HEK293T (cell line): ENCODE results near the gene EREG.

Experiments used
- CTCF ChIA-PET: fragments of 350-600 bp; formaldehyde crosslinking; extraction: SDS; loops from one replicate; lab custom pipeline; 2021; ENCODE audit warnings: antibody characterized with exemption, inconsistent platforms; lab: Yijun Ruan, JAX
- POLR2A ChIA-PET: fragments of 350-600 bp; formaldehyde crosslinking; extraction: SDS; loops from one replicate; lab custom pipeline; 2020; ENCODE audit warnings: antibody characterized with exemption, inconsistent platforms; lab: Yijun Ruan, JAX
- DNase-seq: peaks from one replicate; pipeline ENCODE4 v3.0.0; 2012; ENCODE audit warnings: mixed read lengths; ENCODE audit errors: extremely low spot score
- ARNT ChIP-seq: fragments of 450-650 bp; IDR thresholded peaks from 2 replicates; pipeline ENCODE4 v1.6.1; 2017; ENCODE audit warnings: mild to moderate bottlenecking
- BHLHE40 ChIP-seq: fragments of 450-650 bp; IDR thresholded peaks from 2 replicates; pipeline ENCODE4 v1.6.1; 2016; ENCODE audit warnings: mild to moderate bottlenecking, moderate library complexity, borderline replicate concordance
- CTBP1 ChIP-seq: fragments of 450-650 bp; IDR thresholded peaks from 2 replicates; pipeline ENCODE4 v1.6.1; 2016; ENCODE audit warnings: borderline replicate concordance
- ELF4 ChIP-seq: fragments of 450-650 bp; IDR thresholded peaks from 2 replicates; pipeline ENCODE4 v1.6.1; 2017; ENCODE audit warnings: antibody characterized with exemption
- FOXA1 ChIP-seq: fragments of 450-650 bp; IDR thresholded peaks from 2 replicates; pipeline ENCODE4 v1.6.1; 2016; ENCODE audit warnings: mild to moderate bottlenecking
- FOXK2 ChIP-seq: fragments of 450-650 bp; IDR thresholded peaks from 2 replicates; pipeline ENCODE4 v1.6.1; 2016; ENCODE audit warnings: mild to moderate bottlenecking
- FOXM1 ChIP-seq: fragments of 450-650 bp; IDR thresholded peaks from 2 replicates; pipeline ENCODE4 v1.6.1; 2017; ENCODE audit warnings: mild to moderate bottlenecking, borderline replicate concordance
- HDGF ChIP-seq: fragments of 450-650 bp; IDR thresholded peaks from 2 replicates; pipeline ENCODE4 v1.6.1; 2017; ENCODE audit warnings: antibody characterized with exemption, borderline replicate concordance
- L3MBTL2 ChIP-seq: fragments of 450-650 bp; conservative IDR thresholded peaks from 2 replicates; pipeline ENCODE4 v1.6.1; 2016; ENCODE audit warnings: mild to moderate bottlenecking
- LEF1 ChIP-seq: fragments of 450-650 bp; IDR thresholded peaks from 2 replicates; pipeline ENCODE4 v1.6.1; 2017; ENCODE audit warnings: mild to moderate bottlenecking, borderline replicate concordance
- NFRKB ChIP-seq: fragments of 450-650 bp; IDR thresholded peaks from 2 replicates; pipeline ENCODE4 v1.6.1; 2016; ENCODE audit warnings: mild to moderate bottlenecking, moderate library complexity
- SP1 ChIP-seq: fragments of 450-650 bp; IDR thresholded peaks from 2 replicates; pipeline ENCODE4 v1.6.1; 2017
- SUZ12 ChIP-seq: fragments of 450-650 bp; IDR thresholded peaks from 2 replicates; pipeline ENCODE4 v1.6.1; 2016; ENCODE audit warnings: mild to moderate bottlenecking
- TARDBP ChIP-seq: fragments of 450-650 bp; IDR thresholded peaks from 2 replicates; pipeline ENCODE4 v1.6.1; 2016
- ZNF384 ChIP-seq: fragments of 450-650 bp; IDR thresholded peaks from 2 replicates; pipeline ENCODE4 v1.6.1; 2016
- TF ChIP-seq, protein P1 (sequence below): fragments of 450-650 bp; IDR thresholded peaks from 2 replicates; pipeline ENCODE4 v1.6.1; 2016

Gene EREG

DNA sequence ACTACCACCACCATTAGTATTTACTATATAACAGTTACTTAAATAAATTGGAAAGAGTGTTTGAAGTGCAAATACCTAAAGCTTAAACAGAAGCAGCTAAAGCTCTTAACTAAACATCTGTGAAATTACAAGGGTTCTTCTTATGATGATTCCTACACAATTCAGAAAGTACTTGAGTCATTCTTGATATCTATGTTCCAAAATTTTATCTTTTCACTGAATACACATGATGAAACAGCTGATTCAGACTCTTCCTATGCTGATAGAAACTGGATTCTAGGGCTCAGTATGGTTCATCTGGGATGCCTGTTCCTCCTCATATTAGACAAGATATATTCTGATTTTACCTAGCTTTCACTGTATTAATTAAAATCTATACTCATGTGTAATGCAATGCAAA is 13.6 kb downstream of the EREG start:
- ChIA-PET POLR2A (no interaction called here), CTCF (interaction anchor here (0.9 to 1.3 kb wide), 2 partner anchors 293 to 298 kb away, joined by 4 read pairs; no protein-coding TSS in a partner anchor)
- DNase-seq, result no peak
- no peak for TF ChIP-seq SUZ12

DNA sequence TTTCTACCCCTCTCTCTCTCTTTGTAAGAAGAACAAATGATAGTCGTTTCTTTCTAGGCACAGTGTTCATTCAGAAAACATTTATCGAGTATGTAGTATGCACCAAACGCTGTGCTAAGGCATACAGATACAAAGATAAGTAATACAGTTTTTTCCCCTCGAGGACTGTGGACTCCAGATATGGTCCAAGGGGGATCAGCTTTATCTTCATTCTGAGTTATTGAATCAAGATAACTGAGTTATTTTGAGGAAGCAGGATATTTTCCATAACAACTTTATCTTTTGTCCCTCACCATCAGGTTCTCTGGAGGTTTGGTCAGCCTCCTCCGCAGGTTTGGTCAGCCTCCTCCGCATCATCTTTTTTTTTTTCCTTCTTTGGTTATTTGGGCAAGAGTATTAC is 15.0 kb downstream of the EREG start:
- DNase-seq, result no peak
- CTCF ChIA-PET, result no interaction called here
- TF ChIP-seq FOXA1 (no peak), NFRKB (no peak), TARDBP (no peak), SP1 (no peak), ZNF384 (no peak), HDGF (no peak), L3MBTL2 (no peak)
- POLR2A ChIA-PET, result no interaction called here

DNA sequence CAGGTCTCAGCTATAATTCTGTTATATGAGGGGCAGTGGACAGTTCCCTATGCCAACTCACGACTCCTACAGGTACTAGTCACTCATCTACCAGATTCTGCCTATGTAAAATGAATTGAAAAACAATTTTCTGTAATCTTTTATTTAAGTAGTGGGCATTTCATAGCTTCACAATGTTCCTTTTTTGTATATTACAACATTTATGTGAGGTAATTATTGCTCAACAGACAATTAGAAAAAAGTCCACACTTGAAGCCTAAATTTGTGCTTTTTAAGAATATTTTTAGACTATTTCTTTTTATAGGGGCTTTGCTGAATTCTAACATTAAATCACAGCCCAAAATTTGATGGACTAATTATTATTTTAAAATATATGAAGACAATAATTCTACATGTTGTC is 20.4 kb downstream of the EREG start:
- ChIA-PET CTCF (interaction anchor here (0.7 to 0.9 kb wide), 2 partner anchors 9 to 190 kb away, joined by 3 to 4 read pairs; no protein-coding TSS in a partner anchor), POLR2A (no interaction called here)
- DNase-seq, result no peak
- no peak for TF ChIP-seq LEF1
- TF ChIP-seq TARDBP, result no peak
- no peak for TF ChIP-seq SP1

DNA sequence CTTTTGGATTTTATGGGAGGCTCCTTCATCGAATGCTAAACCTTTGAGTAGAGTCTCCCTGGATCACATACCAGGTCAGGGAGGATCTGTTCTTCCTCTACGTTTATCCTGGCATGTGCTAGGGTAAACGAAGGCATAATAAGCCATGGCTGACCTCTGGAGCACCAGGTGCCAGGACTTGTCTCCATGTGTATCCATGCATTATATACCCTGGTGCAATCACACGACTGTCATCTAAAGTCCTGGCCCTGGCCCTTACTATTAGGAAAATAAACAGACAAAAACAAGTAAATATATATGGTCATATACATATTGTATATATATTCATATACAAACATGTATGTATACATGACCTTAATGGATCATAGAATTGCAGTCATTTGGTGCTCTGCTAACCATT is 21.2 kb downstream of the EREG start:
- ChIA-PET CTCF (interaction anchor here (0.6 kb wide), 1 partner anchor 151 kb away, joined by 3 read pairs; no protein-coding TSS in a partner anchor), POLR2A (no interaction called here)
- DNase-seq, result no peak
- TF ChIP-seq ELF4, result no peak
- TF ChIP-seq ARNT, result no peak
- TF ChIP-seq FOXM1, result no peak
- TF ChIP-seq SP1, result no peak
- TF ChIP-seq FOXA1, result no peak
- no peak for TF ChIP-seq NFRKB
- no peak for TF ChIP-seq CTBP1
- no peak for TF ChIP-seq SUZ12
- no peak for TF ChIP-seq FOXK2

DNA sequence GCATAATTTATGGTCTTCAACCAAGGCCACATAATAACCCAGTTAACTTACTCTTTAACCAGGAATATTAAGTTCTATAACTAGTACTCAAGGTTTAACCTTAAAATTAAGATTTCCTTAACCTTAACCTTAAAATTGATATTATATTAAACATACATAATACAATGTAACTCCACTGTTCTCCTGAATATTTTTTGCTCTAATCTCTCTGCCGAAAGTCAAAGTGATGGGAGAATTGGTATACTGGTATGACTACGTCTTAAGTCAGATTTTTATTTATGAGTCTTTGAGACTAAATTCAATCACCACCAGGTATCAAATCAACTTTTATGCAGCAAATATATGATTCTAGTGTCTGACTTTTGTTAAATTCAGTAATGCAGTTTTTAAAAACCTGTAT is 22.8 kb downstream of the EREG start:
- DNase-seq, result no peak
- ChIA-PET CTCF (no interaction called here), POLR2A (no interaction called here)
- TF ChIP-seq HDGF (no peak), ELF4 (no peak), BHLHE40 (no peak), L3MBTL2 (no peak), SP1 (no peak), FOXK2 (no peak), CTBP1 (no peak), TARDBP (no peak), FOXM1 (no peak), SUZ12 (no peak), NFRKB (no peak), ZNF384 (no peak), LEF1 (no peak), ARNT (no peak), FOXA1 (no peak)
- TF ChIP-seq, protein P1, sequence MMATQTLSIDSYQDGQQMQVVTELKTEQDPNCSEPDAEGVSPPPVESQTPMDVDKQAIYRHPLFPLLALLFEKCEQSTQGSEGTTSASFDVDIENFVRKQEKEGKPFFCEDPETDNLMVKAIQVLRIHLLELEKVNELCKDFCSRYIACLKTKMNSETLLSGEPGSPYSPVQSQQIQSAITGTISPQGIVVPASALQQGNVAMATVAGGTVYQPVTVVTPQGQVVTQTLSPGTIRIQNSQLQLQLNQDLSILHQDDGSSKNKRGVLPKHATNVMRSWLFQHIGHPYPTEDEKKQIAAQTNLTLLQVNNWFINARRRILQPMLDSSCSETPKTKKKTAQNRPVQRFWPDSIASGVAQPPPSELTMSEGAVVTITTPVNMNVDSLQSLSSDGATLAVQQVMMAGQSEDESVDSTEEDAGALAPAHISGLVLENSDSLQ, result no peak

DNA sequence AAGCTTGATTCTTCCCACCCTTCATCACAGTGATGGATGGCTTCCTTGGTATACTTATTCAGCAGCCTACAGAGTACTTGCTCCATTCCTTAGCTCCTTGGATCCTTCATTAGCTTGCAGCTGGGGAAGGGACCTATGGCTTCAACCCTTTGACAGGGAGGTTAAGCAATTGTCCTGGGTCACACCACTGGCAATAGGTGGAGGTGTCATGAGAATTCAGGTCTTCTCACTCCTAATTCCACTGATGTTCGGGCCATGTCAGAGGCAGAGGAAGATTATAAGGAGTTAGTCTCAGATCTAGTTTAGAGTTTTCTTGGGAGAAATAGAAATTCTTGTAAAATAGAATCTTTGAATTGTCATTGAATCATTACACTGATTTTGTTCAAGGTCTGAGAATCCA is 24.5 kb downstream of the EREG start:
- no peak for DNase-seq
- ChIA-PET CTCF (no interaction called here), POLR2A (no interaction called here)
- no peak for TF ChIP-seq ARNT
- no peak for TF ChIP-seq SP1
- no peak for TF ChIP-seq FOXK2

DNA sequence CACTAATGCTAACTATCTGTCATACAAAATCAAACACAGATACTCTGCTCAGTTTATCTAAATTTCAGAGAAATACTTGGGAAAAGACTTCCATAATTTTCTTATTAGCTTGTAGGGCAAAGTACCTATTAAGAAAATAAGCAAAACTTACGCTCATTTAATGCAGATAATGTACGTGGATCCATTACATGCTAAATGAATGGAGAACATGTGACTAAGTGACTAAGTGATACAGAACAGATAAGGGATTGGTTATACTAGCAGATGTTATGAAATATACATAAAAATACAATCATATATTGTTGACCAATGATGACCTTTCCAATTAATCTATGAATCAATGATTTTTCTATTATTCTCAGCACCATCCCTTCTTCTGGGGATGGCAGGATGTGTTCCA is 25.7 kb downstream of the EREG start:
- TF ChIP-seq SUZ12 (no peak), TARDBP (no peak), ZNF384 (no peak), FOXA1 (no peak), NFRKB (no peak), FOXK2 (no peak), BHLHE40 (no peak), ELF4 (no peak), LEF1 (no peak), HDGF (no peak), CTBP1 (no peak), SP1 (no peak)
- TF ChIP-seq, protein P1, result no peak
- no peak for DNase-seq
- ChIA-PET POLR2A (no interaction called here), CTCF (no interaction called here)

DNA sequence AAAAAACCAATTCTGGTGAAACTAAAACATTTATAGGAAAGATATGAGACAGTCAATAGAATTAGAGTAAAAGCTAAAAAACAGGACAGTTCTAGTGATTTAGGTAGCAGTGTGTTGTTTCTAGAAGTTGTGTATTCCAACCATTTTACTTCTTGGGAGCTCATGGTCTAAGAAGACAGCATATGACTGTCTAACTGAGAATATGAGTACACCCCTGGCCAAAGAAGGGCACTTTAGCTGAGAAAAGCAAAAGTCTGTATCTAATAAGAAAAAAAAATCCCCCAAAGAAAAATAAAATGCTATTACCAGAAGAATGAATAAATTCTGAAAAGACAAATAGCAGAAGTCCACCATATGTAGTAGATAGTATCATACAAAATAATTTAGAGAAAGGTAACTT is 26.4 kb downstream of the EREG start:
- TF ChIP-seq L3MBTL2 (no peak), ARNT (no peak), TARDBP (no peak), HDGF (no peak), NFRKB (no peak), FOXA1 (no peak), CTBP1 (no peak)
- DNase-seq, result no peak
- ChIA-PET CTCF (no interaction called here), POLR2A (no interaction called here)
